GM12874 (cell line): ENCODE results near the gene HCFC1R1.
A peak's percentile ranks its signal among the peaks of the same experiment; 100 is the strongest.

ENCODE experiments used
- CTCF ChIP-seq: IDR thresholded peaks from 2 replicates; pipeline ENCODE4 v1.5.1; 2011; ENCODE audit warnings: low read depth, mild to moderate bottlenecking, control low read depth, low read length, moderate library complexity; ENCODE audit not compliant: insufficient read depth

HCFC1R1 gene

GRCh38 chr16:3065069-3065741, 41.5 kb upstream of the HCFC1R1 start, which contains the start of gene IL32:
TSS of gene IL32 (plus strand) at chr16:3065640. CDS start at chr16:3065812, 172 bp downstream.
- TF ChIP-seq CTCF, result no peak

DNA sequence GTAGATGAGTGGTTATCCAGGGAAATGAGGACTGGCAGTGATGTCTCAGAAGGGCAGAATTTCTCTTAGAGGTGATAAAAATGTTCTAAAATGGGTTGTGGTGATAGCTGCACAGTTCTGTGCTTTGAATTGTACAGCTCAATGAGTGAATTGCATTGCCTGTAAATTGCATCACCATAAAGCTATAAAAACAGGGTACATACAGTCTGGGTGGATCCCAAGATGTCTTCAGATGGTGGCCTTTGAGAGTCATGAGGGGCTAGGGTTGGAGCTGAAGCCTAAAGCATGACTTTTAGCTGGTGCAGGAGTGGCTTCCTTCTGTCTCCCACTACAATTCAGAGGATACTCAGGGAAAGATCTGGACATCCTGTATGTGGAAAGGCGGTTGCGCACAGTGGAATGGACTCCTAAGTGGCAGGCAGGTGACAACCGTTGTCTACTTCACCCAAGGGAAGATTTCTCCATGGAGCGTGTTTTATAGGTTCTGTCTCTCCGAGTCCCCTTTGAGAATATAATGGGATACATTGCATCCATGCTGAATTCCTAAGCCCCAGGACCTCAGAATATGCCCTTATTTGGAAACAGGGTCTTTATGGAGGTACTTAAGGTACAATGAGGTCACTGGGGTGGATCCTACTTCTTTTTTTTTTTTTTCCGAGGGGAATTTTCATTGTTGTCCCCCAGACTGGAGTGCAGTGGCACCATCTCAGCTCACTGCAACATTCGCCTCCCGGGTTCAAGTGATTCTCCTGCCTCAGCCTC, 40.1 kb upstream of the HCFC1R1 start:
- no peak for TF ChIP-seq CTCF

DNA sequence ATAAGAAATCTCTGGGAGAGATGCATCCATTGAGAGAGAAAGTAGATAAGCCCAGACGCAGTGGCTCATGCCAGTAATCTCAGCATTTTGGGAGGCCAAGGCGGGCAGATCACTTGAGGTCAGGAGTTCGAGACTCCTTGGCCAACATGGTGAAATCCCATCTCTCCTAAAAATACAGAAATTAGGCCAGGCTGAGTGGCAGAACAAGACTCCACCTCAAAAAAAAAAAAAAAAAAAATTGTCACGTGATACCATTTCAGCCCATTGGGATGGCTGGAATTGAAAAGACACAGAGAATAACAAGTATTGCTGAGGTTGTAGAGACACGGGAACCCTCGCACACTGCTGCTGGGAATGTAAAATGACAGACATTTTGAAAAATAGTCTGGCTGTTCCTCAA, 38.8 kb upstream of the HCFC1R1 start:
- no peak for TF ChIP-seq CTCF

DNA sequence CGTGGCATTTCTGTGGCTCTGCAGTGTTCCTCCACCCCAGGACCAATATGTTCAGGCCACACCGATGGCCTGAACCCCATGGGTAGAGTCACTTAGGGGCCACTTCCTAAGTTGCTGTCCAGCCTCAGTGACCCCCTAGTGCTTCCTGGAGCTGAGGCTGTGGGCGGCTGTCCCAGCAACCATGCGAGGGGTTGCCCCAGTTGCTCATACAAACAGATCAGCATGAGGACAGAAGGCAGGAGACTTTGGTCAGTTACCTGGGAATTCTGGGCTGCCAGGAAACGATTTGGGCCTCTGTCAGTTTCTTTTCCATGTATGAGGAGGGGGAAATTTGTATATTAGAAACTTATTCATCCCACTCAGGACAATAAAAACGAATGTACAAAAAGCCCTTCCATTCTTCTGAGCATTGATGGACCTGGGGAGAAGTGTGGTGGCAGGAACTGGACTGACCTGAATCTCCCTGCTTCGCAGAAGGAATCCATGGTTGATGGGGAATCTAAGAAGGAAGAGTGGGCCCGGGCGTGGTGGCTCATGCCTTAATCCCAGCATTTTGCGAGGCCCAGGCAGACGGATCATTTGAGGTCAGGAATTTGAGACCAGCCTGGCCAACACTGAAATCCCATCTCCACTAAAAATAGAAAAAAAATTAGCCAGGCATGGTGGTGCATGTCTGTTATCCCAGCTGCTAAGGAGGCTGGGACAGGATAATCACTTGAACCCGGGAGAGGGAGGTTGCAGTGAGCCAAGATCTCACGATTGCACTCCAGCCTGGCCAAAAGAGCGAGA, 36.8 kb upstream of the HCFC1R1 start:
- TF ChIP-seq CTCF, result no peak

- TF ChIP-seq CTCF, result no peak
These were observed 36.0 kb upstream of the HCFC1R1 start for GRCh38 chr16:3059723-3060242.

GRCh38 chr16:3059041-3059722, 35.4 kb upstream of the HCFC1R1 start:
- TF ChIP-seq CTCF, result peak; percentile 90
